Subcutaneous adipose tissue (tissue), 4 donors: ENCODE data around the gene SLC25A30. TPM values are rescaled to one million over a fixed set of nuclear protein-coding genes. Genes with fewer than 3 reads are reported as not detected.

Experiments used
- total RNA-seq, 4 donors: library from RNA; depleted of rRNA; stranded (reverse); fragments of >200 nt; gene quantifications; one replicate each; pipeline ENCODE4 v1.1.0, GENCODE V29; 2016
- TF ChIP-seq, protein P1 (sequence below): fragments of 450-650 bp; IDR thresholded peaks from one replicate; pipeline ENCODE4 v1.5.1; 2016; ENCODE audit warnings: low read depth, mild to moderate bottlenecking, control low read depth, antibody characterized with exemption, moderate library complexity

The SLC25A30 gene
- total RNA-seq, 4 donors from 2014 or later = 13.1 to 29.2 (median 15.8) TPM

GRCh38 chr13:45369116-45369515, 49.1 kb downstream of the SLC25A30 start:
- TF ChIP-seq, protein P1, sequence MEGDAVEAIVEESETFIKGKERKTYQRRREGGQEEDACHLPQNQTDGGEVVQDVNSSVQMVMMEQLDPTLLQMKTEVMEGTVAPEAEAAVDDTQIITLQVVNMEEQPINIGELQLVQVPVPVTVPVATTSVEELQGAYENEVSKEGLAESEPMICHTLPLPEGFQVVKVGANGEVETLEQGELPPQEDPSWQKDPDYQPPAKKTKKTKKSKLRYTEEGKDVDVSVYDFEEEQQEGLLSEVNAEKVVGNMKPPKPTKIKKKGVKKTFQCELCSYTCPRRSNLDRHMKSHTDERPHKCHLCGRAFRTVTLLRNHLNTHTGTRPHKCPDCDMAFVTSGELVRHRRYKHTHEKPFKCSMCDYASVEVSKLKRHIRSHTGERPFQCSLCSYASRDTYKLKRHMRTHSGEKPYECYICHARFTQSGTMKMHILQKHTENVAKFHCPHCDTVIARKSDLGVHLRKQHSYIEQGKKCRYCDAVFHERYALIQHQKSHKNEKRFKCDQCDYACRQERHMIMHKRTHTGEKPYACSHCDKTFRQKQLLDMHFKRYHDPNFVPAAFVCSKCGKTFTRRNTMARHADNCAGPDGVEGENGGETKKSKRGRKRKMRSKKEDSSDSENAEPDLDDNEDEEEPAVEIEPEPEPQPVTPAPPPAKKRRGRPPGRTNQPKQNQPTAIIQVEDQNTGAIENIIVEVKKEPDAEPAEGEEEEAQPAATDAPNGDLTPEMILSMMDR = no peak

DNA sequence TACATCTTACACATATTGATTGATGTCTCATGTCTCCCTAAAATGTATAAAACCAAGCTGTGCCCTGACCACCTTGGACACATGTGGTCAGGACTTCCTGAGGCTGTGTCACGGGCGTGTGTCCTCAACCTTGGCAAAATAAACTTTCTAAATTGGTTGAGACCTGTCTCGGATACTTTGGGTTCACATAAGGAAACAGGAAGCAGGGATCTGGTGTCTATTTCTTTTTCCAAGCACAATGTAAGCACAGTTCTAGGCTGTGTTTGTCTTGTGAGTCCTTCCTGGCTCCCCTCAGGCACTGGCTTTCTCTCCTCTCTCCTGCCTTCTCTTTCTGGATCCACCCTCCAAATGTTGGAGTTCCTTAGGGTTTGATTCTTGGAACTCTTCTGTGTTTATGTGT, 49.6 kb downstream of the SLC25A30 start:
- TF ChIP-seq, protein P1 = no peak

- TF ChIP-seq, protein P1 = no peak
Observed at GRCh38 chr13:45368005-45368404, 50.2 kb downstream of the SLC25A30 start.

DNA sequence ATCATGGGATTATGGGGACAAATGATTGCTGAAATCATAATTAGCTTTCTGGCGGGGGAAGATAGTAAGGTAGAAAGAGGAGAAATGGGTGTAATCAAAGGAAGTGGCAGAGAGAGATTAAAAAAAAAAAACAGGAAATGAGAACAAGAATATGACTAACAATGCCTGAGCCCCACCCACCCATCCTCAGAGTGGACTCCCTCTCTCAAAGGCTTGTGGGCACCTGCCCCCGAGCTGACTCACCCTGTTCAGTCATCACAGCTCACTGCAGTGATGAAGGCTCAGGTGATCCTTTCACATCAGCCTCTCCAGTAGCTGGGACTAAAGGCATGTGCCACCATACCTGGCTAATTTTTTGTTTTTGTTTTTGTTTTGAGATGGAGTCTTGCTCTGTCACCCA, 50.8 kb downstream of the SLC25A30 start:
- TF ChIP-seq, protein P1 = no peak

DNA sequence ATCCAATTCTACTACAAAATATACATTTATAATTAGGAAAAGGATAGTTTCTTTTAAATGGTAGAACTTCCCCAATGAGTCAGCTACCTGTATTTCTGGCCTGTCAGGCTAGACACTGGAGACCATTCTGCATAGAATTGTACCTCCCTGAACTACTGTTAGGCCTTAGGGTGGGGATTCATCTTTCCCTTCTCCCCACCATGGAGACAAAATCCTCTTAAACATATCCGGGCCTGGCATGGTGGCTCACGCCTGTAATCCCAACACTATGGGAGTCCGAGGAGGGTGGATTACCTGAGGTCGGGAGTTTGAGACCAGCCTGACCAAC, 52.7 kb downstream of the SLC25A30 start:
- TF ChIP-seq, protein P1 = no peak

DNA sequence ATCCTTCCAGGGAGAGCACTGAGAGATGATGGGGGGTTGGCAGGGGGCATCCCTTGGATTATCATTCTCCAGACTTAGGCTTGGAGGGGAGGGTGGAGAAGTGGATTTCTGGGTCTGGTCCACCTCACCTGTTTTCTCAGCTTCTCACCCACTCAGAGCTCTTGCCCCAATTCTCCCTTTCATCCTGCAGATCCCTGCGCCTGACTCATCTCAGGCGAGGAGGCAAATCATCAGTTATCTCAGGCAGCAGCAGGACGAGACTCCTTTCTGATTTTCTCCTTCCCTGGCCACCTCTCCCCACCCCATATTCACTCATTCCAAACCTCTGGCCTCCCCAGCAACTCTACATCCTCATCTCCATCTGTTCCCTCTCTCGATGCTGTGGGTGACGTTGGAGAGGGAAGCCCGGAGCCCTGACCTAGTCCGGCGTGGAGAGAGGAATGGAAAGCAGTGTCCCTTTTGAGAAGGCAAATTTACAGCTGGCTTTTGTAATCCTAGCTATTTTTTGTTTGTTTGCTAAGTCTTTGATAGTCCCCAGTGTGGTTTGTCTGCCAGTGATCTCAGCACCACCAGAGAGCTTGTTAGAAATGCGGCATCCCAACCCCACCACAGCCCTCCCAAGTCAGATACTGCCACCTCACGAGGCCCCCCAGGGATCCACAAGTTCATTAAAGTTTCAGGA, 53.2 kb downstream of the SLC25A30 start:
- TF ChIP-seq, protein P1 = no peak

- TF ChIP-seq, protein P1 = no peak
Observed at GRCh38 chr13:45362939-45363338, 55.2 kb downstream of the SLC25A30 start.
